Loucy (cell line): ENCODE measurements around the gene SLC5A12.

Source experiments
- CTCF ChIP-seq: fragments of 200-600 bp; sonication (generic); conservative IDR thresholded peaks from 2 replicates; pipeline ENCODE4 v1.5.1; 2014; ENCODE audit warnings: mild to moderate bottlenecking, antibody characterized with exemption, low read length
- EZH2phosphoT487 ChIP-seq: fragments of 200-600 bp; IDR thresholded peaks from 2 replicates; pipeline ENCODE4 v1.6.1; 2018; ENCODE audit warnings: antibody characterized with exemption, mild to moderate bottlenecking, moderate library complexity, borderline replicate concordance

GRCh38 chr11:26729284-26729683 lies 7.4 kb upstream of the SLC5A12 start:
- TF ChIP-seq CTCF (no peak), EZH2phosphoT487 (no peak)
